Measurements from ENCODE around the gene EID2B.

EID2B gene, protein sequence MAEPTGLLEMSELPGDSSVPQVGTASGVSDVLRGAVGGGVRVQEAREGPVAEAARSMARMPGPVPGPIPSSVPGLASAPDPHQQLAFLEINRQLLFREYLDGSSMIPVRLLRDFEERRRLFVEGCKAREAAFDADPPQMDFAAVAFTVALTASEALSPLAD

DNA sequence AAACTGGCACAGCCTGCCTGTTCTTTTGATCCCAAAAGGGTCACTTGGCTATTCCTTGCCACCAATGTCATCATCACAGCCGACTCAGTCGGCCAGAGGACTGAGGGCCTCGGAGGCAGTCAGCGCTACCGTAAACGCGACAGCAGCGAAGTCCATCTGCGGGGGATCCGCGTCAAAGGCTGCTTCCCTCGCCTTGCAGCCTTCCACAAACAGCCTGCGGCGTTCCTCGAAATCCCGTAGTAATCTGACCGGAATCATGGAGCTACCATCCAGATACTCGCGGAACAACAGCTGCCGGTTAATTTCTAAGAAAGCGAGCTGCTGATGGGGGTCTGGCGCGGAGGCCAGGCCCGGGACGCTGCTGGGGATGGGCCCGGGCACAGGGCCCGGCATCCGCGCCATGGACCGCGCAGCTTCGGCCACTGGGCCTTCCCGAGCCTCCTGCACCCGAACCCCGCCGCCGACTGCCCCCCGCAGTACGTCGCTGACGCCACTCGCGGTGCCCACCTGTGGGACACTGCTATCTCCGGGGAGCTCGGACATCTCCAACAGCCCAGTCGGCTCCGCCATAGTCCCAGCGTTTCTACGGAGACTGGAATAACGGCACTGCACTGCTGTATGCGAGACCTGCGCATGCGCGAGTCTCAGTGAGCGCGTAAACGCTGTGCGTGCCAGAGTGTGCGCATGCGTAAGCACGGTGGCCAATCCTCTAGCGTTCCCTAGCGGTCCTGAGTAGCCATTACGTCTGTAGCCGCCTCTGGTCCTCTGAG is at the start of gene EID2B:
Gene EID2B (minus strand): TSS at position 620 of the 770 bp plus-strand sequence. CDS start 50 bp downstream, at position 570.
- H3K4me3 ChIP-seq (replicated peaks; ENCODE audit: low read depth, low read length): peak within 1 kb of the TSS; percentile 97
- DNase-seq (ENCODE audit: extremely low read depth, low read depth): peak; percentile 97
- TF ChIP-seq, protein P1, sequence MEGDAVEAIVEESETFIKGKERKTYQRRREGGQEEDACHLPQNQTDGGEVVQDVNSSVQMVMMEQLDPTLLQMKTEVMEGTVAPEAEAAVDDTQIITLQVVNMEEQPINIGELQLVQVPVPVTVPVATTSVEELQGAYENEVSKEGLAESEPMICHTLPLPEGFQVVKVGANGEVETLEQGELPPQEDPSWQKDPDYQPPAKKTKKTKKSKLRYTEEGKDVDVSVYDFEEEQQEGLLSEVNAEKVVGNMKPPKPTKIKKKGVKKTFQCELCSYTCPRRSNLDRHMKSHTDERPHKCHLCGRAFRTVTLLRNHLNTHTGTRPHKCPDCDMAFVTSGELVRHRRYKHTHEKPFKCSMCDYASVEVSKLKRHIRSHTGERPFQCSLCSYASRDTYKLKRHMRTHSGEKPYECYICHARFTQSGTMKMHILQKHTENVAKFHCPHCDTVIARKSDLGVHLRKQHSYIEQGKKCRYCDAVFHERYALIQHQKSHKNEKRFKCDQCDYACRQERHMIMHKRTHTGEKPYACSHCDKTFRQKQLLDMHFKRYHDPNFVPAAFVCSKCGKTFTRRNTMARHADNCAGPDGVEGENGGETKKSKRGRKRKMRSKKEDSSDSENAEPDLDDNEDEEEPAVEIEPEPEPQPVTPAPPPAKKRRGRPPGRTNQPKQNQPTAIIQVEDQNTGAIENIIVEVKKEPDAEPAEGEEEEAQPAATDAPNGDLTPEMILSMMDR (IDR thresholded peaks at IDR 0.05; ENCODE audit: low read depth, low read length, missing control alignments): peak; percentile 98

DNA sequence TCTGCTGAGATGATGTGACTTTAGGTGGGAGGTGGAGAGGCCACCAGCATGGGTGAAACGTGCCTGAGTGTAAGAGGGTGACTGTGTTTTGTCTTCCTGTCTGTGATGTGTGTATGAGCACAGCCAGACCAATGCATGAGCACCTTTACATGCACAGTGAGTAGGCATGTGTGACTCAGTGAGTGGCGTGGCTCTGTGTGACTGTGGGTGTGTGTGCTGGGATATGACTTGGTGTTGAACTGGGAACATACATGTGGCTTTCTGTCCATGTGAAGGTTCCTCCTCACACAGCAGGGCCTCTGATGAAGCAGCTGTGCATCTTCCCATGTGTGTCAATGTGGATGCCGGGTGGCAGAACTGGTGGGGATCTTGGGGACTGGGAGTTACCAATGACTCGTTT is 49.8 kb upstream of the EID2B start:
- TF ChIP-seq, protein P1 (IDR thresholded peaks at IDR 0.05; ENCODE audit: low read depth, low read length, missing control alignments): no peak
- H3K4me3 ChIP-seq (replicated peaks; ENCODE audit: low read depth, low read length): no peak overlapping the region
- DNase-seq (ENCODE audit: extremely low read depth, low read depth): no peak

DNA sequence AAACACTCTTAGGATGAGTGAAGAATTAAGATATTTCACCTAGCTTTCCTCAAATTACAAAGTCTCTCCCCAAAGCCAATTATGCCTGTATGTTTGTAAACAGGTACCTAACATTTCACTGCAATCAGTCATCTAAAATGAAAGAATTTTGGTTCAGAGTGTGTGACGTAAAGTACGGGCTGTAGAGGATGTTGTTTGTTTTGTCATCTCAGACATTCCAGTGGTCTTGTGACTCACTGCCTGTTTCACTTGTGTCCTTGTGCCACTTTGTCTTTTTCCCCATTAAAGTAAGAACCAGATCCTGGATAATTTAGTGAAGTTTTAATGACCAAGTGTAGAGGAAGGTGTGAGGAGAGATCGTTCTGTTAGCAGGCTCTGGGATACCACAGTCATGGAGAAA is 36.0 kb upstream of the EID2B start:
- DNase-seq (ENCODE audit: extremely low read depth, low read depth): no peak
- TF ChIP-seq, protein P1 (IDR thresholded peaks at IDR 0.05; ENCODE audit: low read depth, low read length, missing control alignments): no peak
- H3K4me3 ChIP-seq (replicated peaks; ENCODE audit: low read depth, low read length): no peak overlapping the region

DNA sequence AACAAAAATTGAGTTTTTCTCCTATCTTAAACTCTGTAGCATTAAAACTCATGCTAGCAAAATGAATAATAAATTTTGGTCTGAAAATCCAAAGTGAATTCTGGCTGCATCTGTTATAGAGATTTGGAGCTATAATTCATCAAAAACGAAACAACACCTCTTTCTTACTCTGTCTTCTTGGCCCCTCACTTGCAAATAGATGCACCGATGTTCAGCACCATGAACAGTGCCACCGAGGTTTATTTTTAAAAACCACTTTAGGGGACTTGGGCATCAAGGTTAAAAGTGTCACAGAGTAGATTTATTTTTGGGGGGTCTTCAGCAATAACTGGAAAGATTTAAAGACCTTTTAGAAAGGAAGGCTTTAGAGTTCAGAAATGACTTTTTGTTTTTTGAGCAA is 33.4 kb upstream of the EID2B start:
- TF ChIP-seq, protein P1 (IDR thresholded peaks at IDR 0.05; ENCODE audit: low read depth, low read length, missing control alignments): no peak
- H3K4me3 ChIP-seq (replicated peaks; ENCODE audit: low read depth, low read length): no peak overlapping the region
- no peak for DNase-seq (ENCODE audit: extremely low read depth, low read depth)

DNA sequence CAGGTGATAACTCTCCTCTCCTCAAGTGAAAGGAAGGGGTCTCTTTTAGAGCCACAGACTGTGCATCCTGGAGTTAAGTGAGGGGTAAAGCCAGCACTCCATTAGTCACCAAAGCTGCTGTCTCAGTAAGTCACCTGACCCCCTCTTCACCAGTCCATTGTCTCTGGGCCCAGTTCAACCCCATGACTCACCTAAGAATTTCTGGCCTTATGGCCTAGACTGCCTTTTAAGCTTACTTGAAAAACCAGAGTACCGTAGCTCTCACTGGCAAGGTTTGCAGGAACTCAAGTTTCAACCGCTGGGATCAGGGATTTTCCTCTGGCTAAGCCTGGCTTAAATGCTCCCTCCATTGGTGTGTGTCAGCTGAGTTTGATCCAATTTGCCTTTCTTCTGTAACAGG is 30.8 kb upstream of the EID2B start:
- H3K4me3 ChIP-seq (replicated peaks; ENCODE audit: low read depth, low read length): no peak overlapping the region
- no peak for DNase-seq (ENCODE audit: extremely low read depth, low read depth)
- TF ChIP-seq, protein P1 (IDR thresholded peaks at IDR 0.05; ENCODE audit: low read depth, low read length, missing control alignments): no peak

DNA sequence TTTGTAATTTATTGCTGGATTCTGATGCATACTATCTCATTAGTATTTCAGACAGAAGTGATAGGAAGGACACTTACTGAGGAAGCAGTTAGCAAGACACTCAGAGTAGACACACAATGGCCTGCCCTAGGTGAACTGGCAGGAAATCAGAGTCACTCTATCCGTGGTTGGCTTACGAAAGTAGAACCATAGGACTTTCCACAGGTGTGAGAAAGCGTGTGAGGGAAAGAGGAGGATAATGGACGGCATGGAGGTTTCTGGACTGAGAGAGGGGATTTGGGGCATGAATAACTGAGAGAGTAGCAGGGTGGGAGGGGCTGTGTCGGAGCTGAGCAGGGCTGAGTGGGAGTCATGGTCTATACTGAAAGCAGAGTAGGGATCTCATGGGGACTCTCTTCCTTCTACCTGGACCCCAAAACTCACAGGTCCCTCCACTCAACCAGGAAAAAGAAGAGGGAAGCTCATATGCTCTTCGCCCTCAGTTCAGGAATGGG is 26.0 kb upstream of the EID2B start:
- TF ChIP-seq, protein P1 (IDR thresholded peaks at IDR 0.05; ENCODE audit: low read depth, low read length, missing control alignments): no peak
- DNase-seq (ENCODE audit: extremely low read depth, low read depth): no peak
- H3K4me3 ChIP-seq (replicated peaks; ENCODE audit: low read depth, low read length): no peak overlapping the region
